ENCODE results near the gene FKBP2.

FKBP2 gene

DNA sequence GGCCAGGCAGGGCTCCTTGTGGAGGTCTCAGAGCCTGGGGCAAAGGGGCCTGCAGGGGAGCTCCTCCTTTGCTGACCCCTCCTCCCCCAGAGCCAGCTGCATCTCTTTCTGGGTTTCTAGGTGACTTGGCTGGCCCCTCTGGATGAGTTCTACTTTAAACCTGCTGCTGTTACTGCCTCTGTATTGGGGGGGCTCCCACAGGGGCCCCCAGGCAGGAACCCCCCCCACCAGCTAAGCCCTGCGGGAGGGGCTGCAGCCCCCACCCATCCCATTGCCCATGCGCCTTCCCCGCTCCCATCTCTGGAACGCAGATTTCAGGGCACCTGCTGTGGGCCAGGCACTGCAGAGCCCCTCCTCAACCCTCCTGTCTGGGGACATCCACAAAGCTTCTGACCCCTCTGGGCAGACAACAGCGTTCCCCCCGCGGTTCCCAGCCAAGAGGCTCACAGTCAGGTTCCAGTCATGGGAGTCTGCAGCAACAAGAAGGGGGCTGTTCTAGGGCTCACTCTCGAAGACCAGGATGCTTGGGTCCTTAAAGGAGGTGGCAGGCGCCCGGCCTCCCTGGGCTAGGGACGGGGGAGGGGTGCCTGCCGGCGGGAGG is 9.6 kb downstream of the FKBP2 start:
- no peak for DNase-seq

- peak; percentile 36 for DNase-seq
Measured at GRCh38 chr11:64251016-64251752, 10.3 kb downstream of the FKBP2 start, which contains the start of gene PLCB3. TSS of gene PLCB3 (plus strand) at chr11:64251530. CDS start at chr11:64251650, 120 bp downstream.

GRCh38 chr11:64251753-64252002 is 10.8 kb downstream of the FKBP2 start:
- no peak for DNase-seq

- no peak for DNase-seq
Measured at GRCh38 chr11:64252003-64252872, 11.3 kb downstream of the FKBP2 start.

DNA sequence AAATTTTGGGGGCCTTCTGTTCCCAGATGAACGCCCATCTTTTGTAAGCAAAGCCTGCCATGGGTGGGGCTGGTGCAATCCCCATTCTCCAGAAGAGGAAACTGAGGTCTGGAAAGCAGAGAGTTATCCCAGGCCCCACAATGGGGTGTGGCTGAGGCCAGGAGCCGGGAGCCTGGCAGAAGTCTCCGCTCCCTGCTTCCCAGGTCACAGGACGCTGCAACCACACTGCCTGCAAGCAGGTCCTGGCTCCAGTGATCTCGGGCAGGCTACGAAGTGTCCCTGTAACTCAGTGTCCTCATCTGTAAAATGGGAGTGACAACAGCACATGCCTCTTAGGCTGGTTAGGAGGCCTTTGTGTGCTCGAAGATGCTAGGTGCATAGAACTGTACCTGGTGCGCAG is 12.1 kb downstream of the FKBP2 start:
- no peak for DNase-seq

DNA sequence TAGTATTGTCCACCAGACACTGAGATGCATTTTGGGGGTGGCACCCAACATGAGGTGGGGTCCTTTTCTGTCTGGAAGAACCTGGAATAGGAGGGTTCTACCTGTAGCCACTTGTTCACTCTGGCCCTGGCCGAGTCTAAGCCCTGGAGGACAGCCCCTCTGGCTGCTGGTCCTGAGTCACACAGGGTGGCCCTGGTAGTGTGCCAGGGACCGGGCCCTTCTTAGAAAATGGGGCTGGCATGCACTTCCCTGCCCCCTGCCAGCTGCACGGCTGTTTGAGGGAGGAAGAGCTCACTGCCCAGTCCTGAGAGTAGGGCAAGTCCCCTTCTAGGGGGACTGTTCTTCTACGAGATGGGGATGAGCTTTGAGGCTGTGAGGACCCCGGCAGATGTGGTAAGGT is 12.6 kb downstream of the FKBP2 start:
- DNase-seq = no peak

DNA sequence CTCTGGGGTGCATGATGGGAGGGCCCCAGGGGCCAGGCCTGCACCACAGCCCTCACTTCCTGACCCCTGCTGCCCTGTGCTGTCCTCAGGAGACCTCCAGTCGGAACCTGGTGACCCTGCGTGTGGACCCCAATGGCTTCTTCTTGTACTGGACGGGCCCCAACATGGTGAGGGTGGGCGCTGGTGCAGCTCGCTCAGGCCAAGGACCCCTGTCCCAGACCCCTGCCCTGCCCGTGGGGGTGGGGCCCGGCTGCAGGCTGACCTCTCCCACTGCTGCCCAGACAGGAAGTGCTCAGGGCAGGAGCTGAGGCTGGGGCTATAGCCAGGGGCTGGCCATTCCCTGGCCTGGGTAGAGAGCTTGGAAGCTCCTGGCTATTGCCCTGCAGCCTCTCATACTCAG is 13.4 kb downstream of the FKBP2 start:
- DNase-seq = no peak

- no peak for DNase-seq
Measured at GRCh38 chr11:64255135-64256128, 14.5 kb downstream of the FKBP2 start.

GRCh38 chr11:64256300-64256699 is 15.4 kb downstream of the FKBP2 start:
- DNase-seq = no peak

DNA sequence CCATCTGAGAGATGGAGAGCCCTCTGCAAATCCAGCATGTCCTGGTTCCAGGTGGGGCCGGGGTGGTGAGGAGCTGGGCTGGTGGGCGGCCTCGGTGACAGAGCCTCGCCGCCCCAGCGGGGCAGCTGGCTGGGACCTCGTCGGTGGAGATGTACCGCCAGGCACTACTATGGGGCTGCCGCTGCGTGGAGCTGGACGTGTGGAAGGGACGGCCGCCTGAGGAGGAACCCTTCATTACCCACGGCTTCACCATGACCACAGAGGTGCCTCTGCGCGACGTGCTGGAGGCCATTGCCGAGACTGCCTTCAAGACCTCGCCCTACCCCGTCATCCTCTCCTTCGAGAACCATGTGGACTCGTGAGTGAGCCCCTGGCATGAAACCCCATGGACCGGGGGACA is 17.5 kb downstream of the FKBP2 start:
- no peak for DNase-seq

GRCh38 chr11:64258946-64259532 is 18.1 kb downstream of the FKBP2 start:
- no peak for DNase-seq

DNA sequence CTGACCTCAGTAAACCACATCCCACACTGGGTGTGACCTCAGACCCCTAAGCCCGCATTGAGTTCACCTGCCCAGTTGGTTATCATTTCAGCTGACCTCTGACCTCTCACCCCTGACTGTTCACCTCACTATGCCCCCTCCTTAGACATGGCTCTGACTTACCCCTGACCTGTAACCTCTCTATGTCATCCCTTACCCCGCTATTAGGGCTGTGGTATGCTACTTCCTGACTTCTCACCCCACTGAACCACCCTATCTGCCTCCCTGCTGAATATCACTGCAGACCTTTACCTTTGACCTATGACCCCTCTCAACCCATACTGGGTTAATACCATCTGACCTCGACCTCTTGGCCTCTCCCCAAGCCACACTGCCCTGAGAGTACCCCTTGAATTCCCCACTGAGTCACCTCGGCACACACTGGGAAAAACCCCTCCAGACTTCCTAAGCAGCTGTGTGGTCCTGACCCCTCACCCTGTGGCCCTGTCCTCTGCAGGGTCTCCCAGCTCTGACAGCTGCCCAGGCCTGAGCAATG is 18.7 kb downstream of the FKBP2 start:
- no peak for DNase-seq

DNA sequence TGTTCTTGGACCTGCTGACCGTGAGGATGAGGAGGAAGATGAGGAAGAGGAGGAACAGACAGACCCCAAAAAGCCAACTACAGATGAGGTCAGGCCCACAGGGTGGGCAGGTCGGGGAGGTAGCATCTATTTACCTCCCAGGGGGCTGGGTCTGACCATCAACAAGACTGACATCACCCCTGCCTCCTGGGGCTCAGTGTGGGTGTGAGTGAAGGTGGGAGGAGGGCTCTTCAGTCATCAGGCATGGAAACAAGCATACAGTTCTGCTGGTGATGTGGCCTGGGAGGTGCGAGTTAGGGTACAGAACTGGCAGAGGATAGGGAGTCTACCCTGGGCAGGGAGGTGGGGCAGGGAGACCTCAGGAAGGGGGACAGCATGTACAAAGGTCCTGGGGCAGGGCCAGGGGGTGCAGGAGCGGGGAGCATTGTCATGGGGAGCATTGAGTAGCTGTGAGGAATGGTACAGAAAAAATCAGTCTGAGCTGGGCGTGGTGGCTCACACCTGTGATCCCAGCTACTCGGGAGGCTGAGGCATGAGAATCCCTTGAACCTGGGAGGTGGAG is 19.3 kb downstream of the FKBP2 start:
- no peak for DNase-seq

- DNase-seq = no peak
Measured at GRCh38 chr11:64261556-64262080, 20.7 kb downstream of the FKBP2 start.

DNA sequence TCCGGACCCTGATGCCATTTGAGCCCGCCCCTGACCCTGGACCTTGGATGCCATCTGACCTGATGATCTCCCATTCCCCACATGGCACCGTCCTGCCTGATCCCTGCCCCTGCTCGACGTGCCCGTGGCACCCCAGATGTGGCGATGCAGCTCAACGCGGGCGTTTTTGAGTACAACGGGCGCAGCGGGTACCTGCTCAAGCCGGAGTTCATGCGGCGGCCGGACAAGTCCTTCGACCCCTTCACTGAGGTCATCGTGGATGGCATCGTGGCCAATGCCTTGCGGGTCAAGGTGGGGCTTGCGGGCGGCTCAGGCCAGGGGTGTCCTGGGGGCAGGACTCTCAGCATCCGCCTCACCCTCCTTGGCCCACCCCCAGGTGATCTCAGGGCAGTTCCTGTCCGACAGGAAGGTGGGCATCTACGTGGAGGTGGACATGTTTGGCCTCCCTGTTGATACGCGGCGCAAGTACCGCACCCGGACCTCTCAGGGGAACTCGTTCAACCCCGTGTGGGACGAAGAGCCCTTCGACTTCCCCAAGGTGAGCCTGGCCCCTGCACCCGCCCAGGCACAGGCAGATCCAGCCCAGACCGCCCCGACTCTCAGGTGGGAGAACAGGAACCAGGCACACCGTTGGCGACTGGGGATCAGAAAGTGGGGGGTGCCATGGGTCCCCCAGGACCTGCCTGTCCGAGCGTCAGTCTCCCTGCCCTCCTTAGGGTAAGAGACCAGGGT is 21.5 kb downstream of the FKBP2 start:
- DNase-seq = no peak

DNA sequence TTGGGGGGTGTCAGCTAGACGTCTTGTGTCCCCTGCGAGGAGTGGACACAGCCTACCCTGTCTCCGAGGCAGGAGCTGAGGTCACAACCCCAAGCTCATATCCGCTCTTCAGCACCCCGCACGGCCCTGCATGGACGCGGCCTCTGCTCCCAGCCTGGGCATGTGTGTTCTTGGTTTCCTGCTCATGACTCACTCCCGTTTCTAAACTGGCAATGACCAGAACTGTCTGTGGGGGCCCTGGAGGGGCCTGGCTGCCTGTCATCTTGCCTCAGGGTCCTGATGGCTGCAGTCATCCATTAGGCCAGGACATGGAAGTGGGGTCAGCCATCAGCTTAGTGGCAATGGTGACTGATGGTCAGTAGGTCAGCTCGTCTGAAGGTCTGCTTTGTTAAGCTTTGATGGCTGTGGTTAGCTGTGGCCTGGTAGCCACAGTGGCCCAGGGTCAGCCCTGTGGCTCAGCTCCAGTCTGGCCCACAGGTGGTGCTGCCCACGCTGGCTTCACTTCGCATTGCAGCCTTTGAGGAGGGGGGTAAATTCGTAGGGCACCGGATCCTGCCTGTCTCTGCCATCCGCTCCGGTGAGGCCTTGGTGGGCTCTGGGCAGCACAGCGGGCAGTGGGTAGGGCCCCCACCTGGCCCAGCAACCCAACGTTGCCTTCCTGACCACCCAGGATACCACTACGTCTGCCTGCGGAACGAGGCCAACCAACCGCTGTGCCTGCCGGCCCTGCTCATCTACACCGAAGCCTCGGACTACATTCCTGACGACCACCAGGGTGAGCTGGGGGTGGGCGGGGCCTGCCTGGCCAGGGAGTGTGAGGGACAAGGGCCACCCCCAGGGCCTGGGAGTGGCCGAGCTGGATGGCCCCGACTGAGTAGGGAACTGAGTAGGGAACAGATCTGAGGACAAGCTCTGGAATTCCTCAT is 22.4 kb downstream of the FKBP2 start:
- DNase-seq = no peak

- no peak for DNase-seq
Measured at GRCh38 chr11:64263947-64264317, 23.0 kb downstream of the FKBP2 start.

DNA sequence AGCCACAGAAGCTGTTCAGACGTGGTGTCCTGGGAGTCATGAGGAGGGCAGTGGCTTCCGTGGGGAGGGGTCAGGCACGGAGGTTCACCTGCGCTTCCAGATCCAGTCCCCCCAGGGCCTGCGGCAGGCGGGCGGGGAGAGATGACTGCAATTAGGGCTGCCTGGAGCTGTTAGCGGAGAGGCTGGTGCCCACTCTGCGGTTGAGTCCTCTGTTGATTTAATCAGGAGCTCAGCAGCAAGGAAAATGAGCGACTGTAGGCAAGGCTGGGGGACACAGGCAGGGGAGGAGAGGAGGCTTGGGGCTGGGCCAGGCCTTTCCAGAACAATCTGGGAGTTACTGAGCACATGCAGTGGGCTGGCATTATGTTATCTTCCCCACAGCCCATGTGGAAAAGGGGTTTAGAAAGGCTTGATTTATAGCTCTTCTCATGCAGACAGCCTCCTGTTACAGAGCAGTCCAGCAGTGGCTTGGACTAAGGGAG is 23.5 kb downstream of the FKBP2 start:
- DNase-seq = no peak

Data from fibroblast of upper back skin (primary cell).